GM21825 (cell line): ENCODE results near the gene VSIG1.

Experiments
- ATAC-seq: cut with Tn5 transposase; IDR thresholded peaks from one replicate; pipeline ENCODE4 v1.9.1; 2021; ENCODE audit warnings: mild to moderate bottlenecking, moderate library complexity; ENCODE audit not compliant: unreplicated experiment

VSIG1 gene

DNA sequence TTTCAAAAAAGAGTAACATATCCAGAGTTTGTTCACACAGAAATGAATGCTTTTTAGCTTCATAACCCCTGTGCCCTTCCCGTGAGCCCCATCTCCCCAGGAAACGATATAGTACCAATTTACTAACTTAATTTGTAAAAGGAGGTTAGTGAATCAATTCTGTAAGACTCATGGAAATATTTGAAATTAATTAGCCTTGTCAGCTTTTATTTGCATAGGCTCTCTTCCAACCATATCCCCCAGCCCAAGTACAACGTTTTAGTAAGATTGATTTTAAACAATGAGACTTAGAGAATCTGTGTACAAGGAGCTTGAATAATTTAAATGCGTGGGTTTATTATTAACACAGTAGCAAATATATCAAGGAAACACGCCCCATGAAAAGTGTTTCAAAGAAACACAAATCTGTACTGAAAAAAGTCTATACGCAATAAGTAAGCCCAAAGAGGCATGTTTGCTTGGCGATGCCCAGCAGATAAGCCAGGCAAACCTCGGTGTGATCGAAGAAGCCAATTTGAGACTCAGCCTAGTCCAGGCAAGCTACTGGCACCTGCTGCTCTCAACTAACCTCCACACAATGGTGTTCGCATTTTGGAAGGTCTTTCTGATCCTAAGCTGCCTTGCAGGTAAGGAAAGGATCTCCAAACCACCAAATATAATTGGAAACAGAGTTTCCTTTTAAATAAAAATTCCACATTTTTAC, at the start of gene VSIG1:
Gene VSIG1 (plus strand): TSS at position 512 of the 703 bp plus-strand sequence. CDS start 66 bp downstream, at position 578.
- ATAC-seq: no peak

DNA sequence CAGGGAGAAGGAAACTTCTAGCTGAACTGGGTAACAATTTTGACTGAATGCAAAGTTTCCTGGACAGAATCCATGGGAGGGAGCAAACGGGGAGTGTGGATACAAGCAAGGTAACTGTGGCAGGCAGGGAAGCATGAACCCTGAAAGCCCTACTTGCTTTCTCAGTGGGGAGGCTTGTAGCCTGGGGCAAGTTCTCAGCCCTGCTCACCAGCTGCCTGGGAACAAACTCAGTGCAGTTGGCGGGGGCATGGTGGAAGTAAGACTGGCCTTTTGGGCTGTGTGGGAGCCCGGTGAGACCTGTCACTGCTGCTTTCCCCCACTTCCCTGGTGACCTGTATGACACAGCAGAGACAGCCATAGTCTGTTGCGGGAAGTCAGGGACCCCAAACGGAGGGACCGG, 48.7 kb upstream of the VSIG1 start:
- no peak for ATAC-seq

DNA sequence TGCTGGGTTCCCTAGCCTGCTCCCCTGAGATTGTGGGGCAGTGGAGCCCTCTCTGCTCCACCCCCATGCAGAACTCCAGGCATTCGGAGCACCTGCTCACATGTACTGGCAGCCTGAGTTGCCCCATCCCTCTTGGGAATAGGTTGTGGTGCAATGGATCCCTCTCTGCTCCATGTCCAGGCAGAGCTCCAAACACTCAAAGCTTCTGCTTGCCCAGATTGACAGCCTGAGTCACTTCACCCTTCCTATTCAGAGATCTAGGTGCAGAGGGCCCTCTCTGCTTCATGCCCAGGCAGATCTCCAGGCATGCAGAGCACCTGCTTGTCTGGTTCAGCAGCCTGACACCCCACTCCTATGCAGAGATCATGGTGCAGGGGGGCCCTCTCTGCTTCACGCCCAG, 44.1 kb upstream of the VSIG1 start:
- ATAC-seq: peak; percentile 25

DNA sequence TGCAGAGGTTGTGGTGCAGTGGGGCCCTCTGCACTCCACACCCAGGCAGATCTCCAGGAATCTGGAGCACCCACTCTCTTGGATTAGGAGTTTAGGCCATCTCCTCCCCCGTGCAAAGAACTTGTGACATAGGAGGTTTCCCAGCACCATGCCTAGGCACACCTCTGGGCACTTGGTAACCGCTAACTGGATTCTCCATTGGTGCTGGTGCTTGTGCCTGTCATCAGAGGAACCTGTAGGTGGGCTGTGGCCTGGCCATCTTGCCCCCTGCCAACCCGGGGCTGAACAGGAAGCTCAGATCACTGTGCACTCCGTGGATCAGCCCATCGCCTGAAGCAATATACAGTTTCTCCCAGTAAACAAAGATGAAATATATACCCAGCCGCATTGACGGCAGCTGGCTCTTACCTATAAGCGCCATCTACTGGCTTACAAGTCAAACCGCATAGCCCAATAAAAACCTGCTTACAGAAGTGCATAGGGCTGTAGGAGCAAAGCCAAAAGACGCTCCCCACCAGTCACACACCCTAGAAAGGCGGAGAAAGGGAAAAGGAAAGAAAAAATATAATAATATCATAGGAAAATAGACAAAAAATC, 43.5 kb upstream of the VSIG1 start:
- ATAC-seq: peak; percentile 81

DNA sequence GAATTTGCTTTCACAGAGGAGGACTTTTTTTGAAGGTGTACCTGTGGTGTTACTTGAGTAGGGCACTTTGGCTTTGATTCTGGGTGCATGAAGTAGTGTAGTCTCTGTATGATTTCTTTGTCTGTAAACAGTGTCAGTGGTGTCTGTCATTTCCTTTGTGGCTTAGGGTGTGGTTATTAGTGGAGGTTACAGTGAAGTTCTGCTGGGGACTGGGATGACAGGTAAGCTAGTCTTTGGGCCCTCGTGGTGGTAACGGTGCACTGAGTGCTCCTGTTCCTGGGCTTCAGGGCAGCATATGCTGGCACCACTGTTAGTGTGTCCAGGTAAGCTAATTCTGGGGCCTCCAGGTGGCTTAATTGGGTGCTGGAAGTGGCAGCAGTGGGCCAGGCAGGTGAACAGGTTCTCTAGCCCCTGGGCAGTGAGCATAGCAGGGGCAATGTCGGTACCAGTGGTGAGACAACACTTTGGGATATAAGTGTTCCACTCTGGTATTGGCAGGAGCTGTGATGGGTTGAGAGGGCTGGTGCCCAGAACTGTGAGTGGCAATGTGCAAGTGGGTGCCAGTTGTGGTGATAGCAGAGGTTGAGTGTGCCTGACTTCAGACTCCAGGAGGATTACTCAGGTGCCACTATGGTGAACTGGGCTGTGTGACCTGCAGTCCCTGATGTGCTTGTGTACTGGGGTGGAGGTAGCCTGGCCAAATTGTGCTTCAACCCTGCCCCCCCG, 26.0 kb upstream of the VSIG1 start:
- ATAC-seq: no peak

DNA sequence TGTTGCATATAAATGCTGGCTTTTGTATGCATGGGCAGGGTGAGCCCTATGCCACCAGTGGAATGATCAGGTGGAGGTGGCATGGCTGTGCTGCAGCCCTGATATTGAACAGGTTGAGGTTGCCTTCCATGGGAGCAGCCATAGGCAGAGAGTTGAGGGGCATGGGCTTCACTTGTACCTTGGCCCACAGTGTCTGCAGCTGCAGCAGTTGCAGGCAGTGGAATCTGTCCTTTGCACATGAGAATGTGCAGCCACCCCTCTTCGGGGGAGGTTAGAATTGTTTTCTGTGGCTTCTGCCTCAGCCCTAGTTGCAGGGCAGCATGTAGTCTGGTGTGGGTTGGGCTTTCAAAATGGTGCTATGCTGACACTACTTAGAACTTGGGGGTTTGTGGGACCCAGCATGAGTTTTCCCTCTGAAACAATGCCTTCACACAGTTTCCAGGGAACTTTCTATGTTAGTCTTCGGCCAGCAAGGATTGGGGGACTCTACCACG, 25.4 kb upstream of the VSIG1 start:
- ATAC-seq: no peak

DNA sequence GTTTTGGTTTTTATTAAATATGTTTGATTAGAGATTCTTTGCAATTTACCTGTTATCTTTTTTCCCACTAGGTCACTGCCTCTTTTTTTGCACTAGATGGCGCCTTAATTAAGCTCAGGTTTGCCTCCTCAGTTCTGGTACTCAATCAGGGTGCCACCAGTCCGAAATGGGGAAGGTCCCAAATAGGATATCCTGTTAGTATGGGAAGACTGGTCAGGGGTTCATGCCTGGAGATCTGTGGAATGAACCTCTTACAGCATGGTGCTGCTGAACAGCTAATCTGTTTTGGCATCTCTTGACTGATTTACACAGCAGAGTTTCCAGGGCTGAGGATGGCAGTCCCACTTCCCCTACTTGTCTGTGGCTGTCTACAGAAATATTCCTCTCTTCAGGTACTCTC, 24.2 kb upstream of the VSIG1 start:
- no peak for ATAC-seq

DNA sequence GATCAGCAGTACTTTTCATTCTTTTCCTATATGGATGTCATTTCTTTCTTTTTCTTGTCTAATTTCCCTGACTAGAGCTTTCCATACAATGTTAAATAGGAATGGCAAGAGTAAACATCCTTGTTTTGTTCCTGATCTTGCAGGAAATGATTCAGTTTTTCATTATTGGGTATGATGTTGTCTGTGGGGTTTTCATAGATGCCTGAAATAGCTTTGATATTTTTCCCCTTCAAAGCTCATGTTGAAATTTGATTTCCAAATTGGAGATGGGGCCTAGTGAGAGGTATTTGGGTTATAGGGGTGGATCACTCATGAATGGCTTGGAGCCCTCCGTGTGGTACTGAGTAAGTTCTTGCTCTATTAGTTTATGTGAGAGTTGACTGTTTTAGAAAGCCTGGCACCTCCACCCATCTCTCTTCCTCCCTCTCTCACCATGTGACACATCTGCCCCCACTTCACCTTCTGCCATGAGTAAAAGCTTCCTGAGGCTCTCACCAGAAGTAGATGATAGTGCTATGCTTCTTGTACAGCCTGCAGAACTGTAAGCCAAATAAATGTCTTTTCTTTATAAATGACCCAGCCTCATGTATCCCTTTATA, 22.3 kb upstream of the VSIG1 start:
- no peak for ATAC-seq

DNA sequence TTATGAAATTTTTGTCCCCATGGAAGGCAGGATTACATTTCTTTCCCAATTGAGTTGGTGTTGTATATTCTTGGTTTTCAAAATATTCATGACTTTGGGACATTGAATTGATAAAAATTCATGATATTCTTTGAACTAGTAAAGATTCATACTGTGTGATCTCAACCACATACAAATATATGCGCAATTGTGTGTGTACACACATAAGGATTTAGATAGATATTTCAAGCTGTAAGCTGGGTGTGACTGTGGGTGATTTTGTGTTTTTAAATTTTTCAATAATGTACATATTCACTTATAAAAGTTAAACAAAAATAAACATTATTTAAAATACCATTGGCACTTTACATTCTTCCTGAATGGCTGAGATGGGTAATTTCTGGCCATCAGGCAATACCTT, 19.5 kb upstream of the VSIG1 start:
- ATAC-seq: no peak

DNA sequence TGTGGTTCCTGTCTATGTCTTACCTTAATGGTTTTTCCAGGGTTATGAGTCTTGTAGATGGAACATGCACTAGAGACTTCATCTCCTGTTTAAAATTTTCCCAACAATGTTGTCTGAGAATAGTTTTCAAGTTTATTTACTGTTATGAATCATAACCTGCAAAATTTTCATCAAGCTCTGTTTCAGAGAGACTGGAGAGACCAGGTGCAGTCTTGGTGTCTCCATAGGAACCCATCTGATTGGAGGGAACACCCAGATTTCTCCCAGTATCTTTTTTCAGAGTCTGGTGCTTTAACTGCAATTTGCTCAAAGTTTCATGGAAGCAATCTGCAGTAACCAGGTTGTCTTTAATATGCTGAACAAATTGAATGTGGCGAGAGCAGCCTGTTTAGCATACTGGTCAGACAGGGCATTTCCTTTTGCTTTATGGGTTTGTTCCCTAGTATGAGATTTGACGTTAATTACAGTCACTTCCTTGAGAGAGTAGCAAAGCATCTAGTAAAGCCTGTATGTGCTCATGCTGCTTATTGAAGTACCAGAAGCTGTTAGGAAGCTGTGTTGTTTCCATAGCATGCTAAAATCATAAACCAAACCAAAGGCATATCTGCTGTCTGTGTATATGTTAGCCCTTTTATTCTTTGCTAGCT, 18.8 kb upstream of the VSIG1 start:
- no peak for ATAC-seq

DNA sequence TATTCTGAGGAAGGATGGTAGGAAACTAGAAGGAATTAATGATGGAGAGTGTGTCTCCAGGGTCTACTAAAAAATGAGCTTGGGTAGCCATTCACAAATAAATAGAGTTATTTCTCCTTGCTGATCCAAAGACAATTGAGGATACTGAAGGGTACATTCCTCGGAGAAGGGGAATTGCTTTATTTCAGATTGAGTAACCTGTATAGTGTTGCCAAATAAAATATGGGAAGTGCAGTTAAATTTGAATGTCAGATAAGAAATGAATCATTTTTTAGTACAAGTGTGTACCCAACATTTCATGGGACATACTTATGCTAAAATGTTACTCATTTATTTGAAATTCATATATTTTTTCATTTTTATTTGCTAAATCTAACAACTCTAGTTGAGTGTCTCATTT, 16.0 kb upstream of the VSIG1 start:
- no peak for ATAC-seq

DNA sequence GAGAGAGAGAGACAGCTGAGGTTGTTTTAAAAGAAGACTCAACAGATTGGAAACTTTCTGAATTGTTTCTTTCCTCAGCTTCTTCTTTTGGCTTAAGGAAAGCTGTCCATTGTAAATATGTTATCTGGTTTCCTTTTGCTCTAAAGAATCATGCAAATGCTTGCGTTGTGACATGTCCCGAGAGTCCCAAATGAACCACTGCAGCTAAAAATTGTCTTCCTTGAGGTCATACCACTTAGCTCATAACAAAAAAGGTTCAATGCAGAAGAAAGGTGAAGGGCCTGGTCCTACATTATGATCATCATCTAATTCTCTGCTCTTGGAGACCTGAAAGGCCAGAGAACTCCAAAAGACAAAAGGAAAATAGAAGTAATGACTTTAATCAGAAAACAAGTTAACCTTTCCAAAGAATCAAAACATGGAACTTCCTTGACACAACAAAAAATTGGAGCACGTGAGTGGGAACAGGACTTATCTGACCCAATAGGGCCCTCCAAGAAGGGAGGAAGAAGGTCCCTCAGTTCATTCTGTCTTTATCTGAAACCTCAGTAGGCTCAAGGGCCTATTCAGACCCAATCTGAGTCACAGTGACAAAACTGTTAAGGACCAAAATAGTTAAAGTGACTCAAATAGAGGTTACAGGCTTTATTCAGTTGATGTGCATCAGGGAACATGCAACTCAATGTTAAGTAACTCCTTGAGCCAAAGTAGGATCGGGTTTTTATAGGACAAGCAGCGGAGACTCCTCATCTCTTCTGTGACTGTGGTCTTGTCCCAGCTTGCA, 14.7 kb upstream of the VSIG1 start:
- no peak for ATAC-seq

DNA sequence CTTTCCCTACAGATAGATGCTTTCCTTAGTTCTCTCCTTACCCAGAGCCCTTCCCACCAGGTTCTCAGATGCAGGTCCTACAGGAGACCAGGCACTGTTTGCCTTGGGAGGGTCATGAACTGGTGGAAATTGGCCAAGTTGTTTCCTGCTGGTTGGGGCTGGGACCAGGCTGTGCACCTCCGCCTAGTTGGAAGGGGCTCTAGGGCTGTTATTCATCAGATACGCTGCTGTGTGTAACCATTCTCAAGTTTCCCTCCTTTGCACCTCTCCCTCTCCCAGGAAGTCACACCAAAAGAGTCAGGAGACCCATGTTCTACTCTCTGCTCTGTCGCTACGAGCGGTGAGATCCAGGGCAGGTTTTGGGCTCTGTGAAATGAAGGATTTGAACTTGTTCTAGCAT, 11.9 kb upstream of the VSIG1 start:
- ATAC-seq: no peak

DNA sequence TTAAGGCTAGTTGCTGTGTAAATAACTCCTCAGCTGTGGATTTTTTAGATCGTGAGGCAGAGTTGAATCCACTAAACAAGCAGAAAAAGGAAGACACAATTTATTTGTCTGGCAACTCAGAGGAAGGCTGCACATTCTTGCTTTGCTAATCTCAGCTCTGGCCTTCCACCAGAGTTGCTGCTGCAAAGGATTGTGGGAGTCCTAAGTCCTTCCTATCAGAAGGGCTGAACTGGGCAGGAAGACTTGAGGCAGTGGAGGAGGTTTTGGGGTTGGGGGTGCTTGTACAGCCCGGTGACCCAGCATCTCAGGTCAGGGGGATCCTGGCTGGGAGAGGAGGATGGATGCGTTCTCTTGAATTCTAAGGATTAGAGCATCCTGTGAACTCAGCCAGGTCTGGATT, 11.0 kb upstream of the VSIG1 start:
- ATAC-seq: no peak

DNA sequence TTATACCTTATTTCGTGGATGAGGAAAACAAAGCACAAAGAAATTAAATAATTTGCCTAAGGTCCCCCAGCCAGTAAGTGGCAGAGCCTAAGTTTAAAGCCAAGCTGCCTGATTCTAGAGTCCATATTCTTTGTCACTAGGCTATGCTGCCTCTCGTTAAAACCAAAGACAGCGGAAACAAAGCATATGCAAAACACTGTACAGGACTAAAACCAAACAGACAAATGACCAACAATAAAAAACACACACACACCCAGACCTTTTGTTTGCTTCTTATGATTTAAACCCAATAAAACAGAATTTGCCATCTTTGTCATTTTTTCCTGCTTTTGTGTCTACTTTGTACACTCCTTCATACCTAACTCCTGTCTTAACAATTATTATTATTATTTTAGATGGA, 10.1 kb upstream of the VSIG1 start:
- ATAC-seq: no peak

DNA sequence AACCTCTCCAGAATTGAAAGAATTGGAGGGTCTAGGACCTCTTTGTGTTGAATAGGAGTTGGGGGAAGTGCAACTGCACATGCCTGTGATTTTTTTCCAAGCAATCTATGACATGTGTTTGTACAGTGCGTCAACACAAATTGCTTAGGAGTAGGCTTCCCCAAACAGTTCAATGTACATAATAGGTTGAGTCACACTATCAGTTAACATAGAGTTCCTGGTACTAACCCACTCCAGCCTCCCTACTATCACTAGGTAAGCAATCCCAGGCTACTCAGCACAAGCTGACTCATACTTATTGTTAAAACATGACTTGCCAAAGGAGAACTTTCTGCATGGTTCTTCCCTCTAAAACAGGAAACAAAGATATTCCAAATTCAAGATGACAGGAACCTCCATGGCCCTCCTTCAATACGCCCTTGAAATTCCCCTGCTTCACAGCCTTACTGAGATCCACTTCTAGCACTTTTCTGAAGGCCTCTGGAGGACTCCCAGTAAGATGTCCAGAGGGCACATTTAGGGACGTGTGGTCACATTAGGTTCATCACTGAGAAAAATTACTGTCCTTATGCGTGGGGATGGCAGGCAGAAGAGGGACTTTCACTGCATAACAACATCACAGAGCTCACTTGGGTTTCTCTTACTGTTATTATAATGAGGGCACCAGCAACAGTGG, 8.4 kb upstream of the VSIG1 start:
- no peak for ATAC-seq

DNA sequence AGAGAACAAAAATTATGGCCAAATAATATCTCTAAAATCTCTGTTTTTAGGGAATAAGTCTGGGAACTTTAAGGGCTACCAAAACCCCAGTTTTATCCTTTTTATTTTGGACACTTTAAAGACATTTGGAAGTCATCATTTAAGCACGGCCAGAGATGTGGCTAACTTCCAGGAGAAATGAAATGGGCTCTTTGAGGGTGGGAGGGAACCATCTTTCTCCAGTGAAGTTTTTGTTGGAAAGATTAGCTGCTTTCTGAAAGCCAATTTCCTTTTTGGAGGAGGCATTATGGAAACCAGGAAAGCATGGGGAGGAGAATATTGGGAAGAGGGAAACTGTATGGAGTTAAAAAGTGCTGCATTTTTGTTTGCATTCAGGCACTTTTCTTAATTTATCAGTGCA, 4.8 kb downstream of the VSIG1 start:
- ATAC-seq: no peak

DNA sequence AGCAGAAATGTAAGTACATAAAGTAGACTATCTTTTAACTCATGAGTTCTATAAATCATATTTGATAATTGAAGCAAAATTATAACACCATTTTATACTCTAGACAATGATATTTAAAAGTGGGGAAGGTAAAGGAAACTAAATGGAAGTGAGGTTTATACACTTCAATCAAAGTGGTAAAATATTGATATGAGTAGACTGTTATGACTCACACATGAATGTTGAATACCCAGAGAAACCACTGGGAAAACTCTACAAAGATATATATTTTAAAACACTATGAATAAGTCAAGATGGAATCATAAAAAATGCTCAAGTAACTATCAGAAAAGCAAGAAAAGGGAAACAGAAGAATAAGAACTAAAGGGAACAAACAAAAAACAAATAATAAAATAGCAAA, 8.4 kb downstream of the VSIG1 start:
- no peak for ATAC-seq

DNA sequence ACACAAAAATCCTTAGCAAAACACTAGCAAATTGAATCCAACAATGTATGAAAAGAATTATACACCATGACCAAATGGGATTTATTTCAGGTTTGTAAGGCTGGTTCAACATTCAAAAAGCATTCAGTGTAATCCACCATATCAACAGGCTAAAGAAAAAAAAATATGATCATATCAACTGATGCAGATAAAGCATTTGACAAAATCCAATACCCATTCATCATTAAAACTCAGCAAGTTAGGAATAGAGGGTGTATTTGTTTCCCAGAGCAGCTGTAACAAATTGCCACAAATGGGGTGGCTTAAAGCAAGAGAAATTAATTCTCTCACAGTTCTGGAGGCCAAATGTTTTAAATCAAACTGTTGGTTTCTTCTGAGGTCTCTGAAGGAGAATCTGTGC, 10.7 kb downstream of the VSIG1 start:
- no peak for ATAC-seq

DNA sequence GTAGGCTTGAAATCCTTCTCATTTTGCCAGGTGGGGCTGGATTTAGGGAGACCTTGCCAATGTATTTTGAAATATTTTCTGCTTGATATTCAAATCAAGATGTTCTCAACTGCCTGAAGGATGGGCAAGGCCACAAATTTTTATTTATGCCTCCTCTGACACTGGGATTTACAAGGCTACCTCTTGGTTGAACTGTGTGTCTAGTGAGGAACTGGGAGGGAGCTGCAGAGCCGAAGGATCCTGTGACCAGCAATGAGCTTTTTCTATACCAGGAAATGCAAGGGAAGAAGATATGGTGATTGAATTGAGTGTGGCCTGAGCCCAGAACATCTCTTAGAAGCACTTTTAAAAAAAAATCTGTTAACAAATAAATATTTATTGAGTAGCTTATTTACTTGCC, 14.9 kb downstream of the VSIG1 start:
- ATAC-seq: no peak
